ENCODE measurements around the gene MRPL1.

MRPL1 gene

GRCh38 chr4:77990456-77990855 is 127.8 kb downstream of the MRPL1 start:
- no peak for DNase-seq

GRCh38 chr4:77990904-77991358 is 128.3 kb downstream of the MRPL1 start:
- DNase-seq = no peak

- DNase-seq = no peak
Observed at GRCh38 chr4:77992581-77992980, 130.0 kb downstream of the MRPL1 start.

- DNase-seq = no peak
Observed at GRCh38 chr4:77994194-77994721, 131.6 kb downstream of the MRPL1 start.

- DNase-seq = no peak
Observed at GRCh38 chr4:77996076-77996475, 133.4 kb downstream of the MRPL1 start.

GRCh38 chr4:78001531-78001930 is 138.9 kb downstream of the MRPL1 start:
- no peak for DNase-seq

- no peak for DNase-seq
Observed at GRCh38 chr4:78002260-78002659, 139.6 kb downstream of the MRPL1 start.

Measured in NCI-H2227 treated with DMSO at 0.1 percent for 48 hours (cell line).